GM23248 (cell line): Measurements from ENCODE around the gene RFX4.

Experiments used
- EZH2 ChIP-seq: fragments of 200-600 bp; sonication (generic); IDR thresholded peaks from 2 replicates; pipeline ENCODE4 v1.6.1; 2018; ENCODE audit warnings: antibody characterized with exemption, mild to moderate bottlenecking; ENCODE audit not compliant: insufficient read depth, poor library complexity, severe bottlenecking
- EZH2phosphoT487 ChIP-seq: fragments of 200-600 bp; sonication (generic); IDR thresholded peaks from 2 replicates; pipeline ENCODE4 v1.6.1; 2018; ENCODE audit warnings: antibody characterized with exemption, moderate library complexity, mild to moderate bottlenecking, low read depth; ENCODE audit not compliant: insufficient read depth

- TF ChIP-seq EZH2 (no peak), EZH2phosphoT487 (no peak)
These were observed 150.1 kb downstream of the RFX4 start for GRCh38 chr12:106732890-106733289.
